GM19455 (cell line): ENCODE data around the gene CNTNAP4.

Source experiments
- ATAC-seq: cut with Tn5 transposase; IDR thresholded peaks from one replicate; pipeline ENCODE4 v1.9.1; 2021; ENCODE audit not compliant: unreplicated experiment

The CNTNAP4 gene

DNA sequence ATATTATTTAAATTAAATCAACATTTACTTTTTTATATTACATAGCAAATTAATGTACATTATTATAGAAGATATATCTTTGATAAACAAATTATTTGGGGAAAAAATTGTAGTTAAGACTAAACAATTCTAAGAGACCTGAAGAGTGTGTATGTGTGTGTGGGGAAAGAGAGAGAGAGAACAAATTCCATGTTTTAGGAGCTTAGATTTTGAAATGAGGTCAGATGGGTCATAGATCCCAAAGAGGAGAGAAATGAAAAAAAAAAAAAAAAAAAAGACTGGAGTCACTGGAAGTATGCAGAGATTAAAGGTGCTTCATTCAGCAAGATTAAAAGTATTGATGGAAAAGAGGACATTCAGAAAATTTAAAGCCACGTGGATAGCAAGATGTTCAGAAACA is 206.8 kb downstream of the CNTNAP4 start:
- no peak for ATAC-seq

DNA sequence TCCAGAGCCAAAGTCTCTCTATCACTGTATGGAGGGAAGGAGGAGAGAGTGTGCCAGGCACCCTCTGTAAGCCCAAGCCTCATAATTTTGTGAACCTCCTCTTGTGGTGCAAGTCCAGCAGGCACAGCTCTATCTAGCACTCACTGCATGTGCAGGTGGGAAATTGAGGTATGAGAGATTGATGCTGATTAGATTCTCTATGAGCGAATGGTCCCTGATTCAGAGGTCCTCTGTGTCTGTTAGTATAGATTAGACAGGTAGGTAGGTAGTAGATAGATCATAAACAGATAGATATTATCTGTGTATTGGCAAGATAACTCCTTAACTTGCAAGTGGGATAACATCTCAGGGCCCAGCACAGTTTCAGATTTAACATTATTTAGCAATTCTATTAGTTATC is 209.5 kb downstream of the CNTNAP4 start:
- no peak for ATAC-seq

DNA sequence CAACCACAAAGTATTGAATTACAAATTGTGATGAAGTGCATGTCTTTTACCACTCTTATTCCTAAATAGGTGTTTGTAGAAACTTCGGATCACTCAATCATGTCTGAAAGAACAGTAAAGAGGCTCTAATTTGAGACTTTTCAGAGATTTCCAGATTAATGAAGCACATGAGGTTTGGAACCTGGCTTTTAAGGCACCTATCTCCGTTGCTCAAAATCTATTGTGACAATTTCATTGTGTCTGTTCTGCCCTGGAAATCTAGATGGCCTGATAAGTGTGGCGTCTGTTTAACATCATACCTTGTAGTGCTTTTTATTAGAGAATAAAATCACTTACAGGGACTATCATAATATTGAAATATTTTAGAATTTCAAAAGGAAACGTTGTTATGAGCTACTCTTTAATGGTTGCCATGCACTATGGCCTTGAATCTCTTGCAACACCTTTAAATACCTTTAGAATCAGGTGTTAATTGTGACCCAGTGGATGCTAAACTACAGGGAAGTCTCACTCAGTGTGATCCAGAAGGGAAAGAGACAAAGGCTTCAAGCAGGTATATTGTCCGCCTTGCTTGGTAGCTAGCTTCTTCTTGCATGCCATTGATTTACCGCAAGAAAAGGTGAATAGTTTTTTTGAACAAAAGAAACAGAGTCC is 210.3 kb downstream of the CNTNAP4 start:
- ATAC-seq = no peak

DNA sequence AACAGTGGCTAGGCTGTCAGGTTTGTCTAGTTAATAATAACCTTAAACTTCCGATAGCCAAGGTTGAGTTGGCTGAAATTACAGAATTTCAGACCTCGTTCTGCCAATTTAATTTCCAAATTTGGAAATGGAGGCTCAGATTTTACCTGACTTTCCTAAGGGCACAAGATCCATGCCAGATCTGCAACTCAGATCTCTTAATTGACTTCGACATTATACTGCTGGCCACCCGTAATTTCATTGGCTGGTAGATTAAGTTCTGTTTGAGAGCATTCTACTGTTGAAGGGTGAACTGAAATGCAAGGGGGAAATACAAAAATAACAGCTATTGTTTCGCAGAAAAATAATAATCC is 210.8 kb downstream of the CNTNAP4 start:
- ATAC-seq = no peak

DNA sequence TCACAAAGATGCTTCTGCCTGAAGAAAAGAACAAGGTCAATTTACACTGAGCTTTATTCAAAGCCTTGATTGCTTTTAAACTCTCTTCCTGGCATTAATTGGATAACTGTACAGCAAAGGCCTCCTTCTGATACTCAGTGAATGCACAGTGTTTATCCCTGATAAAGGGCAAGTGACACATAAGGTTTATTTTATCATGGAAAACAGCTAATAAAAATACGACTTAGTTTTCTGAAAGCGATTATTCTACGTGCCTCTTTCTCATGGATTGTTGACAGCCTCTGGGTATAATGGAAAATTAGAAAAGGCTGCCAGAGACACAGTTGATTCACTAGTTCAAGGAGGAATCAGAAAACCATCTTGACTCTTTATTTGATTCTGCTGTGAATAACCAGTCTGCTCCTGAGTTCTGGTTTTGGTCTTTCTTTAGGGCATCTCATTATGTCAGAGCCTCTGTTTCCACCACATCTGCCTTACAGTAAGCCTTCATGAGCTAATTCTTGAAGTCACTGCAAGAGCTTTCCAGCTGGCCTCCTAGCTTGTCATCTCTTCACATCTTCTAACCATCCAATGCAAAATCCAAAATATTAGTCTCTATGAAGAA is 212.9 kb downstream of the CNTNAP4 start:
- no peak for ATAC-seq

DNA sequence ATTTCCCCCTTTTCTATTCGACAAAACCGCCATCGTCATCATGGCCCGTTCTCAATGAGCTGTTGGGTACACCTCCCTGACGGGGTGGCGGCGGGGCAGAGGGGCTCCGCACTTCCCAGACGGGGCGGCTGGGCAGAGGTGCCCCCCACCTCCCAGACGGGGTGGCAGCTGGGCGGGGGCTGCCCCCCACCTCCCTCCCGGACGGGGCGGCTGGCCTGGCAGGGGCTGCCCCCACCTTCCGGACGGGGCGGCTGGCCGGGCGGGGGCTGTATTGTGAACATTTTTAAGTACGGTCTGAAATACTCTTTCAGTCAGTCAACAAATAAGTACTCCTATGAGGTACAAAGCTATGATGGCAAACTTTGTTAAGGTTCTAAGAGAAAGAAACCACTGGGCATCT is 222.8 kb downstream of the CNTNAP4 start:
- ATAC-seq = no peak

DNA sequence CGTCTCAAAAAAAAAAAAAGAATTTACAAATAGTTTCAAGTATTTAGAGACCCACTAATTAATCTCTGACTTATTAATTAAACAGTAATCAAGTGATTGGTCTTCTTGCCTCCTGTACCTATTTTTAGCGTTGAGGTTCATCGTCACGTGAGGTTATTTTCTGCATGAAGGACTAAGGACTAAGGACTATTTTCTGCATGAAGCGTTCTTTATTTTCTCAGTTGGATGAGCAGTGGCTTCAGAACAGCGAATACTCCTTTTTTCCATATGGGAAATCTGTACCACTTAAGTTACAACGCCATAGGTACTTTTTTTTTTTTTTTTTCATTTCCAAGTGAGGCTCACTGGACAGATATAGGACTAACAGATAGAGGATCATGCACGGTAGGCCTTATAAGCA is 224.9 kb downstream of the CNTNAP4 start:
- no peak for ATAC-seq

DNA sequence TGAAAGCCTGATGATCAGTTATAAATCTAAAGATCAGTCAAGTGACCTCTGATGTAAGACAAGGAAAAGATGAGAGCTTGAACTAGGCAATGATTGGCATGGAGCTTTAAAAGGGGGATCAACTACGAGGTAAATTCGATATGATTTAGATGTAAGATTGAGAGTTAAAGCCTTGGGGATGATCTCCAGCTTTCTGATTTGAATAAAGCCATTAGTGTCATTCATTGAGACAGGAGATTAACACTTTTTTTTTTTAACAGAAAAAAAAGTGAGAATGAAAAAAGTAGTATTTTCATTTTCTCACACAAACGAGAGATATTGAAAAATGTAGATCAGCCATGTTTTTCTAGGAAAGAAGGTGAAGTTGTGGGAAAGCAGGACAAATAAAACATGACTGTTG is 225.4 kb downstream of the CNTNAP4 start:
- no peak for ATAC-seq

DNA sequence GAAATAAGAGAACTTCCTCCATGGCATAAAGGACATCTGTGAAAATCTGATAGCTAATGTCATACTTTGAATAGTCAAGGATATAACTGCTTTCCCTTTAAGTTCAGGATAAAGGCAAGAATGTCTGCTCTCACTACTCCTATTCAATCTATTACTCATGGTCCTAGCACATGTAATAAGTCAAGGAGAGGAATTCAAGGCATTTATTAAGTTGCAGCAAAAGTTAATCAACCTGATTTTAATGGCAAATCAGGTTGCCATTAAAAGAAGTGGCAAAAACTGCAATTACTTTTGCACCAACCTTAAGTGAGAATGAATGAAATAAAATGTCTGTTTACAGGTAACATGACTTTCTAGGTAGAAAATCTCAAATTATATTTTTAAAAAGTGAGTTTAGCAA is 225.9 kb downstream of the CNTNAP4 start:
- no peak for ATAC-seq

DNA sequence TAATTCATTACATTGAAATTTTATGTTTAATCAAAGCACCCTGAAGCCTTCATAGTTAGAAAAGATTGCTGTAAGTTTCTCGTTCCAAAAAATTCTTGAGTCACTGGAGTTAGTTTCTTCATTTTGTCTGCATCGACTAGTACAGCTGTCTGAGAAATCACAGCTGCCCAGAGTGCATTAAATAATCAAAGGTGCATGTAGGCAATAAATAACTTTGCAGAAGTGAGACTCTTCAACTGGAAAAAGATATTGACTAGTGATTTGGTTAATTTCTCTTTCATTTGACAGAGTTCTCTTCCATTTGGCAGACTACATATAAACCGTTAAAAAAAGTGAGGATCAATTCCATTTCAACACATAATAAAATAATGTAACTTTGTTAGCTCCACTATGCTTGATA is 234.0 kb downstream of the CNTNAP4 start:
- no peak for ATAC-seq

DNA sequence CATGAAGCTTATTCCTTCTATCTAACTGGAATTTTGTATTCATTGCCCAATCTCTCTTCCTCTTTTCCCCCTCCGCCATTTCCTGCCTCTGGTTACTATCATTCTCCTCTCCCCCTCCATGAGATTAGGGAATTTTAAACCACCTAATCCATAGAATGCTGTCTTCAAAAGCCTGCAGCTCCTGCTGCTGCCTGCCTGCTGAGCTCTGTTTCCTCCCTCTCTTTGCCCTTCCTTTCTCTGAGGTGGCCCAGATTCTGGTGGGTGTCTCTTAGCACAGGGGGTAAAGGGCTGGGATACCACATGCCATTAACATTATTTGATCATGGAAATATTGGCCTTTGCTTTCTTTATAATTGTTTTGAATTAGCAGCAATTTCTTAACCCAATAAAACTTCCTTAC is 241.6 kb downstream of the CNTNAP4 start:
- ATAC-seq = no peak

DNA sequence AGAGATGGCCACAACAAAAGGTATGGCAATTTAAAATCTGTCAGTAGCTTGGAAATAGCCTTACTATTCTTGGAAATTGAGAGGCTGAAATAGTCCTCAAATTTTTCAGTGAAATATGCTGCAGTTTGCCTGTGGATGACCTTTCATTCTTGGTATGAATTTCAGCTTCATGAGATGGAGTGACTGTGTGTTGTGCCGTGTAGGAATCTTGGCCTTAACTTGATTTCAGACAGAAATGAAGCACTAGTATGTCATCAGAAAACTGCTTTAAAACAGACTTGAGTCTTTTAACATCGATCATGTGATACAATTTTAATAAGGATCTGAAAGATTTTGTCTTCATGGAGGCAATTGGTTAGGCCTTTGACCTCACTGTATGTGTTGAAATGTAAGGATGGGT is 247.2 kb downstream of the CNTNAP4 start:
- no peak for ATAC-seq

DNA sequence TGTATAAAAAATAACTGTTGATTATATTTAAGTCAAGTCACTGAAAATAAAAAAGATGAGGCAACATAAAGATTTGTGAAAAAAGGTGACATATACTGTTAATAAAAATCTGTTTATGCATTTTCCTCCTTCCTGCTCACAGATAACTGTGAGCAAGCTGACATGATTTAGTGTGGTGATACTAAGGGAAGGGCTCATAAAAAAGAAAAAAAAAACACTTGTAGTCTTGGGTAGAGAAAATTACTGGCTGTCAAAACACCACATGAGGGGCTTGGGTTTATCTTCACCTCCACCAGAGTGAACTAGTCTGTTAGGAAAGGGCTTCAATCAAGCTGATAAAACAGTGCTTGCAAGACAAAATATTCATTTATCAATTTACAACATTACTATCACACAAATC is 247.6 kb downstream of the CNTNAP4 start:
- ATAC-seq = no peak

DNA sequence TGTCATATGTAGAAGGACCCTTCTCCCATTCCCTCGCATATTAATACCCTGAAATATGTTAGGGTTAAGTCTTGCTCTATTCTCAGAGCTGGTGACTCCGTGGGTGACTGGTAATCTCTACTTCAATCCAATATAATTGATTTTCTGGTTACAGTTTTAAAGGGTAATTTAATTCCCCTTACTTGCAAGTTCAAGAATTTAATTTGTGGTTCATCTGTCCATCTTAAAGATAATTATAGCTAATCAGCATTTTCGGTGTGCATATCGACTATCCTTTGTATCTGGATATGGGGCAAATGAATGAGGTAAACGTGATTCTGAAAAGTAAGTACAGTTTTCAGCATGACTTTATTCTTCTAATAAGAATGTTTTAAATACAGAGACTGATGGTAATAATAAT is 250.0 kb downstream of the CNTNAP4 start:
- ATAC-seq = no peak

DNA sequence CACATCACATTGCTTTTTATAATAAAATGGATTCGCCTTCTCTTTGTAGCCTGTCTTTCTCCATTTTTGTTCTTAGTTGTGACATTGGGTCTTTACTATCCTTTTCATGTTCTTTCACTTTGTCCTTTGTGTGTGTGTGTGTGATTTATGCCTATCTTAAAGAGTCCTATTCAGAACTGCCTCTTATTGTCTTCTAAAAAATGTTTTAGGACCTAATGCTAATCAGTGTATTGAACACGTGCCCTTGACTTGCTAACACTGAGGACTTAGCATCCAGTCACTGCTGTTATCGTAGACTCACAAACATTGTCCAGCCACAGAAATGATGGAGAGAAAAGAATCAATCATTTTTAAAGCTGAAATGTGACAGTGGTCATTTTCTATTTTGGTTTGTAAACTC is 251.9 kb downstream of the CNTNAP4 start:
- no peak for ATAC-seq

DNA sequence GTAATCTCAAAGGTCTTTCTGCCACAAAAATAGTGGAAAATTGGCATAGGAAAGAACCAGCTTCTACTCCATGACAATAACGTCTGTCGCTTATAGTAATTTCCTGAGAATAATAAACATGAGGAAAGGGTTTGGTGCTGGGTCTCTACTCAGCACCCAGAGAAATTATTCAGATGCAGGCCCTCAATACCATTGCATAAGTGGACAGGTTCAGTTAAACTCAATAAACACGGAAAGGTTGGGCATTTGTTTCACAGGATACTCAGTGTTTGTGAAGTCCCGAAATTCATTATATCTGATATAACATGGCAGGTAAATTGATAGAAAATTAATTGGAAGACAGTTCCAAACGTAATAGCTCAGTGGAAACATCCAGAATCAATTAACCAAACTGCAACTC is 254.0 kb downstream of the CNTNAP4 start:
- no peak for ATAC-seq

DNA sequence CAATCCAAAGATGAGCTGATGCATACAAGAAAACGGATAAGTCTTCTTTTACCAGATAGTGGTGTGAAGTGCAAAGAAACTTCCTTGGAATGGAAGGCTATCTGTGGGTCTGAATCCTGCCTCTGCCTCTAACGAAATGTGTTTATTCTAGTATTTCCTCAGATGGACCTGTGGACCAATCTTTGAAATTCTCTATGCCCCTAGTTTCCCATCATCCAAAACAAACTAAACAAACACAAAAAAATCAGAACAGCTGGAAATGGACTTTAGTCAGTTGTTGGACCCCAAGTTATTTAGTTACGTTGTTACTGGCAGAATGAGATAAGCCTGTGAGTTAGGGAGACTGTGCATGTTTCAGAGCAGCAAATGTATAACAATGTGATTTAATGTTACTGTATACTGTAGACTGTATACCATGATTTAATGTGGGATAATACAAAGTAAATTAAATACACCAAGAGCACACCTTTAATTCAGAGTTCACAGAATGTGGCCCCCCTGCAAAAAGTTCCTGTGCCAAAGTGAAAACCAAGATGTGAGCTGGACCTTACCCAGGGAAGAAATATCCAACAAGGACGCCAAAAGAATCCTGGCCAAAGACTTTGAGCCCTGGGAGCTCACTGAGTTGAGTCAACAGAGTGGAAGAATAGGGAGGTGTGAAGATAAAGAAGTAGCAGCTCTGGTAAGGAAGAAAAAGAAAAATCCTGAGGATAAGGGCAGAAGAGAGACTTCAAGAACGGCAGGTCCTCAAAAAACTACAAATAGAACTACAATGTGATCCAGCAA is 255.2 kb downstream of the CNTNAP4 start:
- ATAC-seq = no peak

DNA sequence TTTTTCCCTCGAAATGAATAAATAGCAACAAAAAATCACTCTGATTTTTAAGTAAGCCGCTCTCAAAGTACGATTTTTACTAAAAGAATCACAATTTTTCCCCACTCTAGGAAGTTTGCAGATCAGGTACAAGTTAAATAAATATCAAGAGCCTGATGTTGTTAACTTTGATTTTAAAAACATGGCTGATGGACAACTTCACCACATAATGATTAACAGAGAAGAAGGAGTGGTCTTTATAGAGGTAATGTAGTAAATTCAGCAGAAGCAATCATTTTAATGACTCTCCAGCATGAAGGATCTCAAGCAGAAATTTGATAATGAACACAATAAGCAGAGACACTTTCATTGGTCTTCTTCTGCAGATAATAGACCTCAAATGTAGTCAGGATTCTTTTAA is 262.4 kb downstream of the CNTNAP4 start:
- ATAC-seq = no peak

DNA sequence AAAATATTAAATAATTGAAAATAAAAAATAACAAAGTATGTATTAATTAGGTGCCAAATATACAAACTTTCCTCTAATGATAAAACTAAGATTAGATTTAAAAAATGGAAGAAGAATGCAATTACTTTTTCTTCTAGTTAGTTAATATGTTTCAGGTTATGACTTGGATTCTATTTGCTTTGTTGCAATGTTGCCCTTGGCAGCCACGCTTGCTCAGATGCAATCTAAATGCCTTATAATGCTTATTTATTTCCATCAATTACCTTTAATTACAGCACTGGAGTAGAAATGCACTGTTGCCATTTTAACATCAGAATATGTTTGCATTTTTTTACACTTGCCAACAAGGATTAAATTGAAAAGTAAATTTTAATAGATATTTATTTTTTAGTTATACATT is 263.9 kb downstream of the CNTNAP4 start:
- ATAC-seq = no peak

DNA sequence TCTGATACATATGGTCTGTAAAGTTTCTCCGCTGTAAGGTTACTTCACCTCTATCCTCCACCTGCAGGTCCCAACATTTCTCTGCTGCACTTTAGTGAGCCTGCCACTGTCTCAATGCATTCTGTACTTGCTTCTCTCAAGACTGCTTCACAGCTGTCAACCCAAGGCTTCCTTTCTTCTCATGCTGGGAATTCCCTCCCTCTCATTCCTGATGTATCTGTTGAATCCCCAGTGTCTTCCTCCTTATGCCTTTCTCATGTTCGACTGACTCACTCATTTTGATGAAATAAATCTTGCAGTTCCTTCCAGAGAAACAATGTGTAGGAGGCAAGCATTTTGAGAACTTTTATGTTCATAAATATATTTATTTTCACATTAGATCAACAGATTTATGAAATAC is 288.3 kb downstream of the CNTNAP4 start:
- ATAC-seq = no peak

DNA sequence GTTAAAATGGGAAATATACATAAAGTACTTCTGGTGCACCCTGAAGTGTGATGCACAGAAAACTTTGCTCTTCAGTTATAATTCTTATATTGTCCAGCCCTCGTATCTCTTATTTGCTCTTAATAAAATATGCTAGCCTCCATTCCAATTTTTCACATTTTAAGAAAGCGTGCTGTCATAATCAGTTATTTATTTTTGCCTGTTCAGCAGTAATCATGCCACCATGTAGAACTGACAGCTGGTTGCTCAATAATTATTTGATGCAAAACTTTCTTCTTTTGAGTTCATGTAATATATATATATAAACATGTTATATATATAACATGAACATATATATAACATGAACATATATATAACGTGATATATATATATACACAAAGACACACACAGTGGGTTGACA is 294.6 kb downstream of the CNTNAP4 start:
- ATAC-seq = no peak

DNA sequence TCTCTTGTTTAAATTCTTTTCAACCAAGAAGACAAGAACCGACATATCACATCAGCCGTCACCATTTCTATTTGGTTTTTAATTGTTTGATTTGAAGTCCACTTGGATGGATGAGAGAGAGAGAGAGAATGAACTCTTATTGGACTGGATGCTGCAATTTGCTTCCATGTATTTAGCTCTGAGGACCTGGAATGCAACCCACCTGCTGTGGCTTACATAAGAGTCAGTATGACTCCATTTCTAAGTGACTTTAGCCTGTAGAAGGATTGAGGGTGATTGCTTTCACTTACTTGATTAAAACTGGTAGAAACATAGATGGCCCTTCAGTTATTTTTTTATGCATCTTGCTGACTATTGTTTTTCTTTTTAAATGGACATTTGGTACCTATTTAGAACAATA is 296.1 kb downstream of the CNTNAP4 start:
- no peak for ATAC-seq

DNA sequence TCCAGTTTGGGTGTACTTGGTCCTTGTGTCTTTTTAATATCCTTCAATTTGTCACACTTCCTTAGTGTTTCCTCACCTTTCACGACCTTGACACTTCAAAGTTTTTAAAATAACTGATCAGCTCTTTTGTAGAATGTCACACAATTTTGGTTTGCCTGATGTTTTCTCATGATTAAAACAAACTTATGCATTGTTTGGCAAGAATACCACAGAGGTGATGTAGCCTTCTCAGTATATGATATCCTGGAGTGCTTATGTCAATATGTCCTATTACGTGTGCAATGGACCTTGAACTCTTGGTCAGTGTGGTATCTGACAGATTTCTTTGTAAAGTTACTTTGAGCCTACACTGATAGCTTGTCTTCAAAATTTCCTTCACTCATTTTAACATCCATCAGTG is 297.4 kb downstream of the CNTNAP4 start:
- ATAC-seq = no peak
